Cardiac muscle cell (in vitro differentiated cells and primary cell): Measurements from ENCODE around the gene TECTB. TPM values are rescaled to one million over a fixed set of nuclear protein-coding genes. Genes with fewer than 3 reads are reported as not detected.

Experiments used
- DNase-seq, 2 donors: peaks; one replicate each; pipeline versions ENCODE4 v3.0.0 to v3.0.0-alpha.2; 2010 to 2017; ENCODE audit warnings: low read depth in 1 of 2, low spot score in 1 of 2
- H3K27ac ChIP-seq: fragments of 200-600 bp; sonication (generic); 2 replicates; pipeline ENCODE4 v1.5.1; 2016
- H3K27me3 ChIP-seq: fragments of 200-600 bp; sonication (generic); 2 replicates; pipeline ENCODE4 v1.6.0; 2016; ENCODE audit warnings: control low read depth
- H3K36me3 ChIP-seq: fragments of 200-600 bp; sonication (generic); 2 replicates; pipeline ENCODE4 v1.5.1; 2016; ENCODE audit warnings: control low read depth
- H3K4me1 ChIP-seq: fragments of 200-600 bp; sonication (generic); 2 replicates; pipeline ENCODE4 v1.8.1; 2017; ENCODE audit warnings: low read depth, mild to moderate bottlenecking, mixed run types
- H3K4me3 ChIP-seq: fragments of 200-600 bp; sonication (generic); 2 replicates; pipeline ENCODE4 v1.5.1; 2016; ENCODE audit warnings: mild to moderate bottlenecking
- H3K9me3 ChIP-seq: fragments of 200-600 bp; sonication (generic); 2 replicates; pipeline ENCODE4 v1.5.1; 2017; ENCODE audit warnings: low read depth, mild to moderate bottlenecking, control low read depth
- CTCF ChIP-seq: IDR thresholded peaks from 2 replicates; pipeline ENCODE4 v1.5.1; 2012; ENCODE audit warnings: low read depth, mild to moderate bottlenecking, low read length
- polyA plus RNA-seq: library from polyadenylated mRNA; unstranded; fragments of >200 nt; fragmentation: Nextera tagmentation; extraction: Ambion mirVana; gene quantifications from 2 replicates; pipeline ENCODE4 v1.2.1, GENCODE V29; 2016
- total RNA-seq: library from RNA; depleted of rRNA; stranded (reverse); fragments of >200 nt; gene quantifications from 2 replicates; pipeline ENCODE4 v1.2.3, GENCODE V29; 2016

Gene TECTB
- total and polyA plus RNA-seq, 2 experiments from 2014 or later, result not detected

GRCh38 chr10:112346774-112347173 is 63.6 kb downstream of the TECTB start:
- Histone ChIP-seq H3K4me3 (no peak overlapping the region), H3K27ac (no peak overlapping the region), H3K36me3 (no peaks in the 10 kb centered on the region), H3K4me1 (no peaks in the 10 kb centered on the region), H3K9me3 (no peaks in the 10 kb centered on the region), H3K27me3 (no peaks in the 10 kb centered on the region)
- no peak for TF ChIP-seq CTCF
- DNase-seq, result no peak

GRCh38 chr10:112347709-112348671 is 64.8 kb downstream of the TECTB start:
- DNase-seq, result no peak
- Histone ChIP-seq H3K4me3 (no peak overlapping the region), H3K4me1 (no peaks in the 10 kb centered on the region), H3K27ac (no peak overlapping the region), H3K36me3 (no peaks in the 10 kb centered on the region), H3K27me3 (no peaks in the 10 kb centered on the region), H3K9me3 (no peaks in the 10 kb centered on the region)
- no peak for TF ChIP-seq CTCF

DNA sequence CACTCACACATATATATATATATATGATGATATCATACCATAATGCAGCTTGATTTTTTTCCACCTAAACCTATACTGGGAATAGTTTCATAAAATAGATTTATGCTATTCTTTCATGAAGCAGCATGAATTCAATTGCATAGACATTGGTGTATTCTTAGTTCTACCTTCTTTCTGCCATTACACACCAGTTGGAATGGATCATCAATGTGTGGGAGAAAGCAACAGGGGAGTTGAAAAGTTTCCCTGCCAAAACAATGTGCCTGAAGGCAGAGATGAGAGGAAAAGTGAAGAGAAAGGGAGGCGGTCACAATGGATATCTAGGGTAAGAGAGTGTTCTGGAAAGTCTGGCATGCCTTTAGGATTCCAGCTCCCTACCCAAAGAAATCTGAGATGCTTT is 65.6 kb downstream of the TECTB start:
- no peak for TF ChIP-seq CTCF
- H3K4me1 ChIP-seq, result no peaks in the 10 kb centered on the region

DNA sequence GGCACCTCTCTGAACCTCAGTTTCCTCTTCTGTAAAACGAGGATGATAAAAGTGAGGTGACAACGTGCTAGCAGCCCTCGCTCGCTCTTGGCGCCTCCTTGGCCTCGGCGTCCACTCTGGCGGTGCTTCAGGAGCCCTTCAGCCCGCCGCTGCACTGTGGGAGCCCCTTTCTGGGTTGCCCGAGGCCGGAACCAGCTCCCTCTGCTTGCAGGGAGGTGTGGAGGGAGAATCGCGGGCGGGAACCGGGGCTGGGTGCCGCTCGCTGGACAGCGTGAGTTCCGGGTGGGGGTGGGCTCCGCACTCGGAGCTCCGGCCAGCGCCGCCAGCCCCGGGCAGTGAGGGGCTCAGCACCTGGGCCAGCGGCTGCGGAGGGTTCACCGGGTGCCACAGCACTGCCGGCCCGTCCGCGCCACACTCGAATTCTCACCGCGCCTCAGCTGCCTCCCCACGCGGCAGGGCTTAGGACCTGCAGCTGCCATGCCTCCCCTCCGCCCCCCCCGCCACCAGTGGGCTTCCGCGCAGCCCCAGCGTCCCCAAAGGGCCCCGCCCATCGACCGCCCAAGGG is 66.4 kb downstream of the TECTB start:
- H3K4me3 ChIP-seq, result no peak overlapping the region
- no peaks in the 10 kb centered on the region for H3K4me1 ChIP-seq
- no peaks in the 10 kb centered on the region for H3K36me3 ChIP-seq
- no peak overlapping the region for H3K27ac ChIP-seq
- no peak for DNase-seq
- H3K27me3 ChIP-seq, result no peaks in the 10 kb centered on the region
- no peaks in the 10 kb centered on the region for H3K9me3 ChIP-seq
- TF ChIP-seq CTCF, result no peak

More for the DNA sequence above, 65.6 kb downstream of the TECTB start:
- H3K27me3 ChIP-seq, result no peaks in the 10 kb centered on the region
- H3K27ac ChIP-seq, result no peak overlapping the region
- no peaks in the 10 kb centered on the region for H3K36me3 ChIP-seq
- no peak overlapping the region for H3K4me3 ChIP-seq
- H3K9me3 ChIP-seq, result no peaks in the 10 kb centered on the region
- no peak for DNase-seq

- H3K27ac ChIP-seq, result no peak overlapping the region
- no peak for DNase-seq
- H3K4me1 ChIP-seq, result no peaks in the 10 kb centered on the region
- no peaks in the 10 kb centered on the region for H3K36me3 ChIP-seq
- H3K27me3 ChIP-seq, result no peaks in the 10 kb centered on the region
- no peaks in the 10 kb centered on the region for H3K9me3 ChIP-seq
- no peak overlapping the region for H3K4me3 ChIP-seq
- no peak for TF ChIP-seq CTCF
These were observed 67.9 kb downstream of the TECTB start for GRCh38 chr10:112351146-112351545.
